ENCODE results near the gene GRIP1.
"Not testable (repeated sequence)": the region's sequence is repeated elsewhere in the genome, so short reads cannot be mapped to it uniquely, and the experiment has no call there.

GRIP1 gene

GRCh38 chr12:66516133-66516532, 162.7 kb downstream of the GRIP1 start:
- DNase-seq, result no peak

GRCh38 chr12:66514581-66514980, 164.3 kb downstream of the GRIP1 start:
- DNase-seq, result no peak

GRCh38 chr12:66508025-66508424, 170.9 kb downstream of the GRIP1 start:
- no peak for DNase-seq

GRCh38 chr12:66503746-66504145, 175.1 kb downstream of the GRIP1 start:
- no peak for DNase-seq

GRCh38 chr12:66502911-66503310, 176.0 kb downstream of the GRIP1 start:
- no peak for DNase-seq

GRCh38 chr12:66500841-66501240, 178.0 kb downstream of the GRIP1 start:
- no peak for DNase-seq

GRCh38 chr12:66500091-66500490, 178.8 kb downstream of the GRIP1 start:
- DNase-seq, result no peak

- DNase-seq, result no peak
These were observed 179.9 kb downstream of the GRIP1 start for GRCh38 chr12:66499000-66499399.

- DNase-seq, result not testable (repeated sequence)
These were observed 180.8 kb downstream of the GRIP1 start for GRCh38 chr12:66498059-66498458.

- no peak for DNase-seq
These were observed 181.6 kb downstream of the GRIP1 start for GRCh38 chr12:66497008-66497897.

- DNase-seq, result no peak
These were observed 182.3 kb downstream of the GRIP1 start for GRCh38 chr12:66496595-66496994.

GRCh38 chr12:66495709-66496108, 183.2 kb downstream of the GRIP1 start:
- DNase-seq, result no peak

- no peak for DNase-seq
These were observed 185.1 kb downstream of the GRIP1 start for GRCh38 chr12:66493819-66494218.

GRCh38 chr12:66491853-66492252, 187.0 kb downstream of the GRIP1 start:
- no peak for DNase-seq

GRCh38 chr12:66482351-66483203, 196.3 kb downstream of the GRIP1 start:
- no peak for DNase-seq

- DNase-seq, result no peak
These were observed 210.9 kb downstream of the GRIP1 start for GRCh38 chr12:66467932-66468331.

- no peak for DNase-seq
These were observed 217.5 kb downstream of the GRIP1 start for GRCh38 chr12:66461331-66461730.

GRCh38 chr12:66459944-66460482, 218.9 kb downstream of the GRIP1 start:
- no peak for DNase-seq

- no peak for DNase-seq
These were observed 222.3 kb downstream of the GRIP1 start for GRCh38 chr12:66456612-66457011.

- no peak for DNase-seq
These were observed 225.0 kb downstream of the GRIP1 start for GRCh38 chr12:66453844-66454243.

- DNase-seq, result peak; percentile 13
These were observed 225.8 kb downstream of the GRIP1 start for GRCh38 chr12:66453120-66453519.

- DNase-seq, result peak; percentile 33
These were observed 229.3 kb downstream of the GRIP1 start for GRCh38 chr12:66449531-66449930.

- DNase-seq, result no peak
These were observed 231.2 kb downstream of the GRIP1 start for GRCh38 chr12:66447643-66448042.

- no peak for DNase-seq
These were observed 232.6 kb downstream of the GRIP1 start for GRCh38 chr12:66446276-66446675.
